MG63 (cell line): ENCODE measurements around the gene STX10. TPM values are rescaled to one million over a fixed set of nuclear protein-coding genes. Genes with fewer than 3 reads are reported as not detected.
"Not testable (repeated sequence)": the region's sequence is repeated elsewhere in the genome, so short reads cannot be mapped to it uniquely, and the experiment has no call there.

Source experiments
- DNase-seq: peaks from one replicate; pipeline ENCODE4 v3.0.0-alpha.2; 2020
- H3K27me3 ChIP-seq: fragments of 250-450 bp; sonication (Bioruptor Pico); 2 replicates; pipeline ENCODE4 v1.5.1; 2020; ENCODE audit warnings: mild to moderate bottlenecking, moderate library complexity
- H3K36me3 ChIP-seq: fragments of 250-450 bp; sonication (Bioruptor Pico); 2 replicates; pipeline ENCODE4 v1.5.1; 2020; ENCODE audit warnings: mild to moderate bottlenecking, moderate library complexity
- H3K4me3 ChIP-seq: fragments of 250-450 bp; sonication (Bioruptor Pico); 2 replicates; pipeline ENCODE4 v1.5.1; 2020; ENCODE audit warnings: mild to moderate bottlenecking, moderate library complexity
- H3K9me3 ChIP-seq: fragments of 250-450 bp; sonication (Bioruptor Pico); 2 replicates; pipeline ENCODE4 v1.5.1; 2020; ENCODE audit warnings: mild to moderate bottlenecking, moderate library complexity
- total RNA-seq: library from RNA; depleted of rRNA; stranded (reverse); fragments of >200 nt; shearing (Covaris generic); gene quantifications from 2 replicates; pipeline ENCODE4 v1.2.3, GENCODE V29; 2014; ENCODE audit warnings: low replicate concordance

Gene STX10
- total RNA-seq, 1 experiment from 2014 or later = 371 TPM

DNA sequence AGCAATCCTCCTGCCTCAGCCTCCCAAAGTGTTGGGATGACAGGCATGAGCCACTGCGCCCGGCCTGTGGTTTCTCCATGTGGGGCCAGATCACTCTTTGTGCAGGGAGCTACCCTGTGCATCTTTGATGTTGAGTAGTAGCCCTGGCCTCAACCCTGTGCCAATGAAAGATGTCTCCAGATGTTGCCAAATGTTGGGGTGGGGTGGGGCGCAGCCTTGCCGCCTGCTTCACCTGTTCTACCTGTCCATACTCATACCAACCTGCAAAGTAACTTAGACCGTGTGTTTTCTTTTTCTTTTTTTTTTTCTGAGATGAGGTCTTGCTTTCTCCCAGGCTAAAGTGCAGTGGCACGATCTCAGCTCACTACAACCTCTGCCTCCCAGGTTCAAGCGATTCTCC is 21.0 kb upstream of the STX10 start:
- no peaks in the 10 kb centered on the region for H3K36me3 ChIP-seq
- no peaks in the 10 kb centered on the region for H3K27me3 ChIP-seq
- no peak overlapping the region for H3K4me3 ChIP-seq
- DNase-seq = no peak
- no peaks in the 10 kb centered on the region for H3K9me3 ChIP-seq

DNA sequence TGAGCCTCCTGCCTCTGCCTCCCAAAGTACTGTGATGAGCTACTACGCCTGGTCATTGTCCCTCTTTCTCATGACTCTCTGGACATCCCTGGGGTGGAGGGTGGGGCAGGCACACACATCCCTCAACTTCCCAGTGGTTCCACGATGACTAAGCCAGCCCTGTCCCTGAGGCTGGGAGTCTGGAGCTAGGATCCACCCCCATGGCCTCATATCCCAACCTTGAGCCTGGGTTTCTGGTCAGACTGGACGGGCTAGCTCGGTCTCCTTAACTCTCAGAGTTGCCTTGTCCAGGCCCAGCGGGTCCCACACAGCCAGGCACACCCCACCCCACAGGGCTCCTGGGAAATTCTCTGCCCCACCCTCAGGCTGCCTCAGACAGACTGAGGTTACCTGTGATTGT is 19.6 kb upstream of the STX10 start:
- DNase-seq = peak; percentile 83

DNA sequence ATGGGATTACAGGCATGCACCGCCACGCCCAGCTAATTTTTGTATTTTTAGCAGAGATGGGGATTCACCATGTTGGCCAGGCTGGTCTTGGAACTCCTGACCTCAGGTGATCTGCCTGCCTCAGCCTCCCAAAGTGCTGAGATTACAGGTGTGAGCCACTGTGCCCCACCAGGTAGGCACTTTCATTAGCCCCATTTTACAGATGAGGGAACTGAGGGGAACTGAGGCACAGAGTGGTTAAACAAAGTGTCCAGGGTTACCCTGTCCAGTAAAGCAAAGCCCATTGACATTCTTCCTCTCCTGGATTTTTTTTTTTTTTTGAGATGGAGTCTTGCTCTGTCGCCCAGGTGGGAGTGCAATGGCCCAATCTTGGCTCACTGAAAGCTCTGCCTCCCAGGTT is 16.0 kb upstream of the STX10 start:
- not testable (repeated sequence) for H3K4me3 ChIP-seq, H3K36me3 ChIP-seq, DNase-seq, H3K9me3 ChIP-seq, H3K27me3 ChIP-seq

More for the DNA sequence above, 19.6 kb upstream of the STX10 start:
- H3K27me3 ChIP-seq = no peaks in the 10 kb centered on the region
- no peaks in the 10 kb centered on the region for H3K36me3 ChIP-seq
- H3K4me3 ChIP-seq = no peak overlapping the region
- H3K9me3 ChIP-seq = no peaks in the 10 kb centered on the region

DNA sequence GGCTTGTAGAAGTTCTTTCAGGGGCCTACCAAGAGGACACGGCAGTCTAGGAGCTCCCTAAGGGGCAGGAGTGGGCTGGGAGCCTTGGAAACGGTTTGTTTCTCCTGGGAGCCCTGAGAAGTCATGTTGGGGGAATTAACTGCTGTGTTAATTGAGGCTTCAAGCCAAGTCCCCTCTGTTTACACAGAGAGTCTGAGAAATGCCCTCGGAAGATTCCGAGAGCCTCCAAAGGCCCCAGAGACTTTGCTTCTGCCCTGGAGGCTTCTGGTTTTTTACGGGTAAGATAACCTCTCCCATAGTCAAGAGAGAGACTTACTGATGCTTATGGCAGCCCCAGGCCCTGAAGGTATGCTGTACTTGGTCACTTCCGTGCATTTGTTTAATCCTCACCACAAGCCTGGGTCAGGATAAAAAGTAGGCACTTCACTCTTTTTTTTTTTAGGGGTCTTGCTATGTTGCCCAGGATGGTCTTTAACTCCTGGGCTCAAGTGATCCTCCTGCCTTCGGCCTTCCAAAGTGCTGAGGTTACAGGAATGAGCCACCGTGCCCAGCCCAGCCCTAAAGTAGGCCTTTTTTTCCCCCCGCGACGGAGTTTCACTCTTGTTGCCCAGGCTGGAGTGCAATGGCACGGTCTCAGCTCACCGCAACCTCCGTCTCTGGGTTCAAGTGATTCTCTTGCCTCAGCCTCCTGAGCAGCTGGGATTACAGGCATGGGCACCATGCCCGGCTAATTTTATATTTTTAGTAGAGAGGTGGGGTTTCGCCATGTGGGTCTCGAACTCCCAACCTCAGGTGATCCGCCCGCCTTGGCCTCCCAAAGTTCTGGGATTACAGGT is 15.2 kb upstream of the STX10 start:
- Histone ChIP-seq H3K9me3 (no peaks in the 10 kb centered on the region), H3K36me3 (no peaks in the 10 kb centered on the region), H3K27me3 (no peaks in the 10 kb centered on the region), H3K4me3 (no peak overlapping the region)
- no peak for DNase-seq

DNA sequence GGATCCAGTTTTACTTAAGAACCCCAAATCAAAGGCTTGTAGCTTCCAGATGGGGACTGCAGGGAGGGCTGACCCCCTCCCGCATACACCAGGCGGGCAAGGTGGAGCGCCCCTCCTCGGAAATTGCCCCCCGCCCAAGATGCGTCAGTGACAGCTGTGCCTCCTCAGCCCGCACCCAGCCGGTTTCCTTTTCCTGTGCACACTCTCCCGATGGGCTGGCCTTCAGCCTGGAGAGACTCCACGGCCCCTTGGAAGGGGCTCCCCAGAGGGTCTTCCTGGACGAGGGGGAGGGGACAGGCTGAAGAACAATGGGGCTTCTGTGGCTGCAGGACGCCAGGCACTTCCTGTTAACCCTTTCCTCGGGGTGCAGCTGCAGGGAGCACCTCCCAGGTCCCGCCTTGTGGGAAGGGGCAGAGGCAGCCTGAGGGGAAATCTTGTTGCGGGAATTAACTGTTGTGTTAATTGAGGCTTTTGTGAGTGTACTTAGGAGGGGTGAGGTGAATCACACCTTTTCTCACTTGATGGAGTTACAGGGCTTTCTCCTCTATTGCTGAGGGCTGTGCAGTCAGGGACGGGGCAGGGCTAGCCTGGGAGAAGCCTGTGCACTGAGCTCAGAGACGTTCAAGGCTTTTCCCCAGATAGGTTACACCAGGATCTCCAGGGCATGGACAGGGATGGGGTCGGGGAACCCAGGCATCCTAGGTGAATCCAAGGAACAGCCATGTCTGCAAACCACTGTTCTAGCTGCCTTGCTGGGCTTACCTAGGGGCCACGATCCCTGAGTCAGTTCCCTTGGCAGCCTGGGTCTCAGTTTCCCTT is 14.4 kb upstream of the STX10 start:
- Histone ChIP-seq H3K4me3 (peak overlapping the region; percentile 18), H3K27me3 (no peaks in the 10 kb centered on the region), H3K9me3 (no peaks in the 10 kb centered on the region), H3K36me3 (no peaks in the 10 kb centered on the region)
- DNase-seq = peak; percentile 85

DNA sequence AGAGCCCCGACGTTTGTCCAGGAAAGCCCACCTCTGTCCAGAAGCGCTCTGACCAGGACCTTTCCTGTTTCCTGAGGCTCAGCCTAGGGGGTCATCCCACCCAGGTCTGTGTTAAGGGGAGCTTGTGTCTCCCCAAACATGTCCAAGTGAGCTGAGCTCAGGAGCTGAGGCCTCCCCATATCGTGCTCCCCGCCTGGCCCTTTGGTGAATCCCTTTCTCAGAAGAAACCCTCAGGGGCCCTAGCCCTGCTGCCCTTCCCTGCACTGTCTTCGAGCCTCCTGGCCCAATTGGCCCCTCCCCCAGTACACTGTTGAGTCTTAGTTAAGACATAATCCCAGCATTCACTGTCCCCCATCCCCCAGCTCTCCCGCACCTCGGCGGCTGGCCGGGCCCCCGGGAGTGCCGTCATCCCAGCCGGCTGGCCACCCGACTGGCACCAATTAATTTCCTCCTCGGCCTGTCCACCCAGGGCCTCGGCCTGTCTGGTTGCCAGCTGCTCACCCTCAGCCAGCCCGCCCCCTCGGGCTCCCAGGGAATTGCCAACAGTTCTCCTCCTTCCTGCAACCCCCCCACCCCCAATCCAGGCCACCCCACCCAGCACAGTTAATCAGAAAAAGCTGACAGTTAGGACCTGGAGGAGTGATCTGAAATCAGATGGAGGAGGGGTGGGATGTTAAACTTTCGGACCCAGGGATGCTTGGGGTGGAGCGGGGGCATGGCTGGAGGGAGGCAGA is 13.6 kb upstream of the STX10 start:
- Histone ChIP-seq H3K9me3 (no peaks in the 10 kb centered on the region), H3K27me3 (no peaks in the 10 kb centered on the region), H3K36me3 (no peaks in the 10 kb centered on the region), H3K4me3 (peak overlapping the region; percentile 32)
- DNase-seq = peak; percentile 100

DNA sequence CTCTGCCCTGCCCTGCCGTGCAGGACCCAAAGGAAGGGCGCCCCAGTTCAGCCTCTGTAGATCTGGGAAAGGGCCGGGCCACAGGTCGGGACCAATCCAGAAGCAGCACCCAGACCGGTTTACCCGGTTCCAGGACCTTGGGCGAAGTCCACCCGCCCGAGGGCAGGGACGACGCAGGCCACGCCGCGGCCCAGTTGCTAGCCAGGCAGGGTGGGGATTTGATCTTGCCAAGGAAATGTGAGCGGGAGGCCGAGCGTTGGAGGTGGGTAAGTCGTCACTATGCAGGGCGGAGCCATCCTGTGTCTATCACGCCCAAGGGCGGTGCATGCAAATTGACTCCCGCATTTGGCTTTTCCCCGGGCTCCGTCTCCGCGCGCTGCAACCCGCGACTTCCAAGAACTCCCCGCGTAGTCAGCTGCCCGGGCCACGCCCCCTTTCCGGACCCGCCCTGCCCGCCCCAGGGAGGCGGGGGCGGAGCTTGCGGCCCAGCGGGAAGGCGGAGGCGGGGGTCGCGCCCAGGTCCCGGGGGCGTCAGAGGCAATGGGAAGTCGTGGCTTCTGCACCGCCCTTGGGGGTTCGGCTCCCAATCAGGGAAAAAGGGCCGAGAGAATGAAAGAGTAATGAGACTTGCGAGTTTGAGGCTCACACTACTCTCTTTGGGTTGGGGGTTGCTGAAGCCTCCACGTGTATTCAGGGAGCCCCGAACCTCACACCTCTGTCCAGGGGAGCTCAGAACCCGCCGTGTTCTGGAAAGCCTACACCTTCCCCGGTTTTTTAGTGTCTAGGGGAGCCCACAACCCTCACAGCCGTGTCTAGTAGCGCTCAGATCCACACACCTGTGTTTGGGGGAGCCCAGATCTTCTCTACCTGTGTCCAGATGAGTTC is 12.8 kb upstream of the STX10 start:
- no peaks in the 10 kb centered on the region for H3K27me3 ChIP-seq
- no peaks in the 10 kb centered on the region for H3K9me3 ChIP-seq
- DNase-seq = peak; percentile 100
- no peaks in the 10 kb centered on the region for H3K36me3 ChIP-seq
- H3K4me3 ChIP-seq = peak overlapping the region; percentile 39

DNA sequence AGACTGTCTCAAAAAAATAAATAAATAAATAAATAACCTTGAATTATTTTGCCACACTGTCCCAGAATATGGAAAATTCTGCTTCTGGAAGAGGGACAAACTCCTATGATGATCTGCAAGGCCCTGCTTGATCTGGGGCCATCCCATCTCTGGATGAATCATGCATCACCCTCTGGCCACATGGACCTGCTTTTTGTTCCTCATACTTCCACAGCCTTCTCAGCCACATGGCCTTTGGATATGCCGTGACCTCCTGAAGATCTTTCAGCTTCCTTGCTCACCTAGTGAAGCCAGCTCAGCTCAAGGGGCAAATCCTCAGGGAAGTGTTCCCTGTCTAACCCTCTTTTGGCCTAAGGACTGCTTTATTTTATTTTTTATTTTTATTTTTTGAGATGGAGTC is 10.4 kb upstream of the STX10 start:
- Histone ChIP-seq H3K9me3 (no peaks in the 10 kb centered on the region), H3K27me3 (no peaks in the 10 kb centered on the region), H3K4me3 (no peak overlapping the region), H3K36me3 (peaks cover 8% of the 10 kb centered on the region)
- DNase-seq = peak; percentile 81

DNA sequence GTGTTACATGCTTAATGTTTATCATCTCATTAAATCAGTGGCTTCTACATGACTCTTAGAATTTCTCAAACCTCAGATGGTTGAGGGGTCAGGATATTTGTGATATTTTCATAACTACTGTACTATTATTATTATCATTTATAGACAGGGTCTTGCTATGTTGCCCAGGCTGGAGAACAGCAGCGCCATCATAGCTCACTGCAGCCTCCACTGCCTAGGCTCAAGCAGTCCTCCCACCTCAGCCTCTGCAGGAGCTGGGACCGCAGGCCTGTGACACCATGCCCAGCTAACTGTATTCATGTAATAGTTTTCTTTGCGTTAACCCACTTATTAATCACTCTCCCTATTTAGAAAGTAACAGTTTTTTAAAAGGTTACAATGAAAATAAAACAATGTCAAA is 9.5 kb upstream of the STX10 start:
- DNase-seq = no peak
- H3K36me3 ChIP-seq = peaks cover 16% of the 10 kb centered on the region
- H3K4me3 ChIP-seq = no peak overlapping the region
- no peaks in the 10 kb centered on the region for H3K9me3 ChIP-seq
- H3K27me3 ChIP-seq = no peaks in the 10 kb centered on the region

DNA sequence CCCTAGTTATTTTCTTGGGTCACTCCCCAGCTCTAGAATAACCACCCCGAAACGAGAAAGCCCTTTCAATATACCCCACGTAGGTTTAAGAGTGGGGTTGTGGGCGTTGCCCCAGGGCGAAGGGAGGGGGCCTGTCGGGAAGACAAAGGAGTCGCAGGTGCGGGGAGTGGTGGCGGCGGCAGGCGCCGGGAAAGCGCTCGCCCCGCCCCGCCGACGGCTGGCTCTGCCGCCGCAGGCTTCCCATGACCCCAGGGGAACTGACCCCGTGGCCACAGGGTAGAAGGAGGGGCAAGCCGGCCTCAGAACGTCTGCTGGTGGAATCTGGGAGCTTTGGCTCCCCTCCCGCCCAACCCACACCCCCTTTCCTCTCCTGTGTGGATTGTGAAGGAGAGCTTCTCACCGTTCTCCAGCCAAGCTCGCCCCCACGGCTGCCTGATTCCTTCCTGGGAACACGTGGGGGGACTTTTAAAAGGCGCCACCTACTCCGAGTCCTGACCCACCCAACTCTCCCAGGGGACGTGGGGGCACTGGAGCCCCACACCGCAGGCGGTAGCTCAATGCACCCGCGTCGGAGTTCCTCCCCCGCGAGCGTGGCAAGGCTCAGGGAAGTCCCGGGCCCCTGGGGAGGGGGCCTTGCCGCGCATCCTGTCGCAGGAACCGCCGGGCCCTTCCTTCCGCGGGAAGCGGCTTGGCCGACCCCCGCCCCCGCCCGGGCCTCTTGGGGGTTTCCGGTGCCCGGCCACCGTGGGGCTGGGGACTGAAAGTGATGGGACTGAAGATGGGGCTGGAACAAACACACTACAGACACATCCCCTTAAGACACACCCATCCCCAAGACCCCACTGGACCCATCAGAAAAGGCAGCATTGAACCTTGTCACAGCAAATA is 5.5 kb upstream of the STX10 start:
- Histone ChIP-seq H3K9me3 (no peaks in the 10 kb centered on the region), H3K27me3 (no peaks in the 10 kb centered on the region), H3K36me3 (peaks cover 41% of the 10 kb centered on the region), H3K4me3 (peak overlapping the region; percentile 92)
- DNase-seq = peak; percentile 91

DNA sequence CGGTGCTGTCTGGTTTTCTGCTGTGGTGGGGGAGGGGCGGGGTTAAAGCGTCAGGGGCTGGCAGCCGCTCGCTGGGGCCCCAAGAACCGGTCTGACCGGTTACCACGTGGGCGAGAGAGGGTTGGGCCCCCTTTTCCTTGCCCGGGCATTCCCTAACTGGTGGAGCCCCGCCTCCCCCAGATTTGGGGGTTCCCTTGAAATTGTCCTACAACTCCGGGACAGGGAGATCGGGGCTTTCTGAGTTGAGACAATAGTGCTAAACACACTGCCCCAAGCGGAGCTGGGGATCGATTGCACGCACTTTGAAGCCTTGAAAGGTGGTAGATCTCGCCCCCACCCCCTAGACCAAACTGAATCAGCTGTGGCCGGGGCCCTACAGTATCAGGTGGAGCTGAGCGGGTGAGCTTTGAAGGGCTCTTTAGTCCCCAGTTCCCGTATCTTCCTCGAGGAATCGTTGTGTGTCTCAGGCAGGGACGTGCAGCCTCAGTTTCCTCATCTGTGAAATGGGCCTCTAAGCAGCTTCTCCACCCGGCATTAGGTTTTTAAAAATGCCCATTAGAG is 4.8 kb upstream of the STX10 start:
- DNase-seq = peak; percentile 81
- Histone ChIP-seq H3K9me3 (no peaks in the 10 kb centered on the region), H3K27me3 (no peaks in the 10 kb centered on the region), H3K4me3 (peak overlapping the region; percentile 92), H3K36me3 (peaks cover 45% of the 10 kb centered on the region)

DNA sequence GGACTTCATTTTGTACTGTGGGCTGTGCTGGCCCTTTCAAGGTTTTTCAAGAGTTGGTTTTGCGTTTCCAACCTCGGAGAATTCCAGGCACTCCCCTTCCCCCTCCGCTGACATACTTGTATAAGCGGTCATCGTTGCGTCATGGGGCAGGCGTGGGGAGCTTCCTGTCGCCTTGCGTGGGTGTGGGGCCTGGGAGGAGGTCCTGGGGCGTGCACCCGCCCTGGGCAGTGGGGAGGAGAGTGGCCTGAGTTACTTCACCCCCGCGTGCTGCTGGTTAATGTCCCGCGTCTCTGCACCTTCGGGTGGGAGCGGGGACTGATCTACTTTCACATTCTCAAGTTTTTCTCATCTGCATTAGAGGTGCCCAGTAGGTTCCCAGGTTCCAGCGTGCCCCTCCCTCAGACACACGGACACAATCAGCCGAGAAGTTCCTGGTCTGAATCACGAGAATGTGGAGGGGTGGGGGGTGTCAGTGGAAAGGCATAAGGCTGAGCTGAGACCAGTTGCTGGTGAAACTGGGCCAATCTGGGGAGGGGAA is 4.1 kb upstream of the STX10 start:
- Histone ChIP-seq H3K4me3 (peak overlapping the region; percentile 92), H3K36me3 (peaks cover 45% of the 10 kb centered on the region), H3K27me3 (no peaks in the 10 kb centered on the region), H3K9me3 (no peaks in the 10 kb centered on the region)
- peak; percentile 99 for DNase-seq

DNA sequence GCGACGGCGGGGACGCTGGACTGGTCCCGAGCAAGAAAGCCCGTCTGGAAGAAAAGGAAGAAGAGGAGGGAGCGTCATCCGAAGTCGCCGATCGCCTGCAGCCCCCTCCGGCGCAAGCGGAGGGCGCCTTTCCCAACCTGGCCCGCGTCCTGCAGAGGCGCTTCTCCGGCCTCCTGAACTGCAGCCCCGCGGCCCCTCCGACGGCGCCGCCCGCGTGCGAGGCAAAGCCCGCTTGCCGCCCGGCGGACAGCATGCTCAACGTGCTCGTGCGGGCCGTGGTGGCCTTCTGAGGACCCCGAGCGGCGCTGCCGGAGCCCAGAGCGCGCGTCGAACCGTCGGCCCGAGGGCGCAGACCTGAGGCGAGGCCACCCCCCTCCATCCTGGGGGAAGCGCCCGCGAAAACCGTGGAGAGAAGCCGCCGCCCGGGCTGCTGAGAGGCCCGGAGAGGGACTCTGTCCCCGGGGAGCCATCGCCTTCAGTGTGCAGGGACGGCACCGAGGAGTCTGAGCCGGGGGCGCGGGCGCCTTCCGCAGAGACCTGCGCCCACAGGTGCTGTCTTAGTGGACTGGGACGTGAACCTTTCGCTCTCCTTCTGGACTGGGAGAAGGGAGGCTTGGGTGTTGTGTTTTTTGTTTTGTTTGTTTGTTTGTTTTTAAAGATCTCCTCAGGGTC is 3.5 kb upstream of the STX10 start:
- Histone ChIP-seq H3K36me3 (peaks cover 45% of the 10 kb centered on the region), H3K9me3 (no peaks in the 10 kb centered on the region), H3K27me3 (no peaks in the 10 kb centered on the region), H3K4me3 (peak overlapping the region; percentile 92)
- DNase-seq = peak; percentile 76

DNA sequence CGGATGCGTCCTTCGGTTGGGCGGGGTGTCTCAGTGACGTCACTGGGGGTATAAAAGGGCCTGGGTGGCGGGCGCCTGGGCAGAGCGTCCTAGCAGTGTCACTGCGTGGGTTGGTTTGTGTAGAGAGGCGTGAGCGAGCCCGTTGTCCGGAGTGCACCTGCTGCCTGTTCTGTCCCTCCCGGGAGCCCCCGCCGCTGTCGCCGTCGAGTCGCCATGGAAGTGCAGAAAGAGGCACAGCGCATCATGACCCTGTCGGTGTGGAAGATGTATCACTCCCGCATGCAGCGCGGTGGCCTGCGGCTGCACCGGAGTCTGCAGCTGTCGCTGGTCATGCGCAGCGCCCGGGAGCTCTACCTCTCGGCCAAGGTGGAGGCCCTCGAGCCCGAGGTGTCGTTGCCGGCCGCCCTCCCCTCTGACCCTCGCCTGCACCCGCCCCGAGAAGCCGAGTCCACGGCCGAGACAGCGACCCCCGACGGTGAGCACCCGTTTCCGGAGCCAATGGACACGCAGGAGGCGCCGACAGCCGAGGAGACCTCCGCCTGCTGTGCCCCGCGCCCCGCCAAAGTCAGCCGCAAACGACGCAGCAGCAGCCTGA is 2.9 kb upstream of the STX10 start:
- peak overlapping the region; percentile 92 for H3K4me3 ChIP-seq
- DNase-seq = peak; percentile 99
- H3K36me3 ChIP-seq = peaks cover 45% of the 10 kb centered on the region
- no peaks in the 10 kb centered on the region for H3K9me3 ChIP-seq
- no peaks in the 10 kb centered on the region for H3K27me3 ChIP-seq
